Skeletal muscle cell (primary cell): ENCODE results near the gene SUCNR1.
A peak's percentile ranks its signal among the peaks of the same experiment; 100 is the strongest.
"Not testable (repeated sequence)": the region's sequence is repeated elsewhere in the genome, so short reads cannot be mapped to it uniquely, and the experiment has no call there.

ENCODE experiments used
- DNase-seq: peaks from one replicate; pipeline ENCODE4 v3.0.0-alpha.2; 2010; ENCODE audit warnings: low read depth
- H3K4me3 ChIP-seq: 2 replicates; pipeline ENCODE4 v1.5.1; 2011; ENCODE audit warnings: low read depth, mild to moderate bottlenecking, control low read depth, low read length, moderate library complexity

SUCNR1 gene

DNA sequence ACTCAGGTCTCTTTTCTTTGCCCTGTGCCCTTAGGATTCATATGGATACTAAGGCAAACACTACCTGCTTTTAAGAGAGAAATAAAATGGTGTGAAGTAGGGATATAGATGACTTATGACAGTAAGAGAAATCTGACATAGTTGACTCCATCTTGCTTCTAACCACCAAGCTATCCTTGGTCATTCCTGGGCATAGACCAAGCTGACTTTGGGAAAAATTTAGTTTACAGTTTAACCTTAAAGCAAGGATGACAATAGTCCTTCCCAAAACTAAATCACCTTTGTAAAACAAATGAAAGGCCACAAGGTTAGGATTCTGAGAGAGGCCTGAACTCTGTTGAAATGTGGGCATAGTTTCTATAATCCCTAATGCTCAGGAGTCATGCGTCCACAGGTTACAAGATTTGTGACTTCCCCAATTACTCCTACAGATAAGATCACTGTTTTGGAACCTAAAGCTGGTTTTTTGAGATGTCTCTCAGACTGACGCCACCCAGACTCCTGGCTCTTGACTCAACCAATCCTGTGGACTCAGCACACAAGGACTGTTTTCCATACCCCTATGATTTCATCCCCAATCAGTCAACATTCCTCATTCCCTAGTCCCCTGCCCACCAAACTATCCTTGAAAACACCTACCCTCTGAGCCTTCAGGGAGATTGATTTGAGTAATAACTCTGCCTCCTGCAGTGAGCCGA, 25.3 kb downstream of the SUCNR1 start:
- not testable (repeated sequence) for DNase-seq, H3K4me3 ChIP-seq

DNA sequence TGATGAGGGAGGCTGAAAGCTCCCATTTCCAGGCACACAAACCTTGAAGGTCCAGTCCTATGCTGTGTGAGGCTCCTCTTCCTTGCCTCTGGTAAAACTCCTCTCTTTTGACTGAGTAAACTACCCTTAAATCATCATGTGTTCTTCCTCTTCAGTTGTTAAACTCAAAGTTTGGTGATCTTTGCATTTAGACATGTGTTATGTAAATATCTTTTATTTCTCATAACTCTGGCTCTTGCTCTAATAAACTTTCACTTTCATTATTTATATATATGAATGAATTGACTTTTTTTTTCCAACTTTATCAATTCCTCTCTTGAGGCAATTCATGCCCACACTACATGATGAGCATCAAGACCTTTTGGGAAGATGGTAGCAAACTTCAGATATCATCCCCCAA, 26.6 kb downstream of the SUCNR1 start:
- no peak for DNase-seq
- no peak overlapping the region for H3K4me3 ChIP-seq

DNA sequence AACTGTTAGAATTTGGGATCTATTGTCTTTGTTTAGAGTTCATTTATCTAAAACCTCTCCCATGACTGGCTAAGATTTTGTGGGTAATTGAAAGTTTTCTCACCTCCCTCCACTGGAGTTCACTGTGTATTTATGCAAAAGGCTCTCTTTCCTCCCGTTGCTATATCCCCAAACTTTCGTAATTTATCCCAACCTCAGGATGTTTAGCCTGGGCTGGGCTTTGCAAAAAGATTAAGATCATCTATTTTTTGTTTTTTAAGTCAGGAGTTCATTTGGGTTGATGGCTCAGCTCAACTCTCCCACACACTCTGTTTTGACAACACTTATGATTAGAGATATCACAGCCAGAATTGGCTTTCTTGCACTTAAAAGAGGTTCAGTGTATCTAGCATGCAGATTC, 27.0 kb downstream of the SUCNR1 start:
- no peak for DNase-seq
- H3K4me3 ChIP-seq: no peak overlapping the region

DNA sequence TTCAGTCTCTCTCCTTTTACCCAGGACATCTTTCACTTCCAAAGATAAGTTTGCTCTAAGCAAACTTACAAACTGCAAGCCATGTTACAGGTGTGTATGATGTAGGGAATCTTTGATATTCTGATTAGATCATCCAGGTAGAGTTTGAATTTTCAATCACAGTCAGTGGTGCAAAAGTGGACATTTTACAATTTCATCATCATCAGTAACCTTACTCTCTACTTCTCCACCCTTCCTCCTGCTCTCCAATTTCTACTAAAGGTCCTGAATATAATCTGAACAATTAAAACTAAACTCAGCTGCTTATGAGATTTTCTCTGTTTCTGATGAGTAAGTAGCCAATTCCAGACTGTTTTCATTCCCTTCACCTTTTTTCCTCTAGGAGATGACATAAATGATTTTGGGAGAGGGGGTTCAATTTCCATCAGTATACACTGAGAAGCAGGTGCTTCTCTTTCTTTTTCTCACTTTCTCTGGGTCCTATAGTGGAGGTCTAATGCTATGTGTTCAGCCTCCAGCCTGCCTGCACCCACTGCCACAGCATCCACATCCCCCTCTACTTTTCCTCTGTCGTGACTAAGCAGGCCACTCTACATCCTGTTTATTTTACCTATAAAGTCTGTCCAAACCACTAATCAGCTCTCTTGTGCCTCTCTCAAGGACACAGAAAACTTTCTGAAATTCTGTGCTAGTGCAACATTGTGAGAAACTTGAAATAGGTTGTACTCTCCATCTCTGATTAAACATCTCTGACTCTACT, 27.6 kb downstream of the SUCNR1 start:
- no peak for DNase-seq

DNA sequence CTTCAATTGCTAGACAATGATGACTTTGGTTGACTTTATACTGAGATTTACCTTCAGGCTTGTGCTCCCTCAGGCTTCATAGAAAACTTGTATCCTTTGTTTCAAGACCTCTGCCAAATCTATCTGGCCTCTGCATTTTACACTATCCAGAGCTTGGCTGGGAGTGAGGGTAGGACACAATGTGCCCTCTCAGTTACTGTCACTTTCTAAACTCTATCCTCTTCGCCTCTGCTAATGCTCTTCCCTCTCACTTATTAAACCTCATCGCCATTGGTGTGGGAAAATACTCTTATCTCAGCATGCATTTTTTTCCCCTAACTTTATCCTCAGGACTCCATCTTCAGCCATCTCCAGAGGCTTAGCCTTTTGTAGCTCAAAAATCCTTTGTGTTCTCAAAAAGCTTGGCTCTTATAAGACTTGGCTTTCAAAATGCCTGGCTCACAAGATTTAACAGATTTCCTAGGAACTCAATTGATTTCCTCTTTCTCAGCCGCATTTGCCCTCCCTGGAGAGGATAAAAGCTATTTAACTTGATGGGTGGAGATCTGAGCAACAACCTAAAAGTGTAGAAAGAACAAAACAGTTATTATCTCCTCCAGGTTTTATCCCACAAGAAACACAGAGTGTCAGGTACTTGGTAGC, 28.3 kb downstream of the SUCNR1 start:
- H3K4me3 ChIP-seq: no peak overlapping the region
- no peak for DNase-seq

More for the DNA sequence above, 27.6 kb downstream of the SUCNR1 start:
- no peak overlapping the region for H3K4me3 ChIP-seq

DNA sequence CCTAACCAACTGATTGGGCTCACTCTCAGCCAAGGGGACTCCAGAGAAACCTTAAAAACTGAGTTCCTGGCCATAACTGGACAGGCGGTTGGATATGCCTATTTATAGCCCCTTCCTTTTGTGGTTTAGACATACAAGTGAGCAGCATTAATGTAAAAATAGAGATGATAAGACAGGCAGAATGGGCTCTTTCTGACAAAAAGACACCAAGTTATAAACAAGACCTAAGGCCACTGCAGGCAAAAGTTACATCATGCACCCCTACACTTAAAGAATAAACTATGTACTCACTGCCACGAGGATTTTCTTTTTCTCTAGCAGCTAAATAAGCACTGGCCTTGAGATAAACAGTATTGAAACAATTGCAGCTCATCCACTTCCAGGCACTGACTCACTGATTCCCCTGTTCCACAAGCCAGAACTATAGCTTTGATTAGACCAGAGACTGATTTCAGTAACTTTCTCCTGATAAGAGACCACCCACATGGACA, 30.1 kb downstream of the SUCNR1 start:
- no peak overlapping the region for H3K4me3 ChIP-seq
- peak; percentile 41 for DNase-seq

DNA sequence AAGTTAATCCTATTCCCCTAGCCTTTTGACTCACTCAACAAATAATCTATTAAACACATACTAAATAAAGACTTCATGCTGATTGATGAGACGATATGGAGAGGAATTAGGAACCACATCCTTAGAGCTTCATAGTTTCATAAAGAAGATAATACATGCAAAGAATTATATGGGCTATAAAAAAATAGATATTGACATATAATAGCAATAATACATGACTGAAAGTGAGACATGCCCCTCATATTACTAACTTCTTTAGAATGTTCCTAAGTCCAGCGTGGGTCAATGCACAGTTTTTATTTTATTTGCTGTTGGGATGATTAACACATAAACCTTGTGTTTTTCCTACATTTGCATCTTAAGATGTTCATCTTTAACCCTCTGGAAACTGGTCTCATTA, 32.2 kb downstream of the SUCNR1 start:
- DNase-seq: no peak
- no peak overlapping the region for H3K4me3 ChIP-seq

DNA sequence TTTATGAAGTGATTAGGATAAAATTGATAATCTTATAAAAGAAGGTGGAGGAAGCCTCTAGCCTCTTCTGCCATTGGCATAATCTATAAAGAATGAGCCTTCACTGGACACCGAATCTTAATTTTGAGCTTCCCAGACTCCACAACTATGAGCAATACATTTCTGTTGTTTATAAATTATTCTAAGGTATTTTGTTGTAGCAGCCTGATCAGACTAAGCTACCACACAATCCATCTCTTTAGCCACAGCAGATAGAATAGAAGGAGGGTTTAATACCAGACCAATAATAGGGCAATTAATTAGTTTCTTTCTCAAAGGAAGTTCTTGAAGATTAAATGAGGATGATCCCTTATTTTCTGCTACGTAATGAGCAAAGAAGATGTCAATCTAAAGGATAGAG, 33.3 kb downstream of the SUCNR1 start:
- H3K4me3 ChIP-seq: no peak overlapping the region
- no peak for DNase-seq

DNA sequence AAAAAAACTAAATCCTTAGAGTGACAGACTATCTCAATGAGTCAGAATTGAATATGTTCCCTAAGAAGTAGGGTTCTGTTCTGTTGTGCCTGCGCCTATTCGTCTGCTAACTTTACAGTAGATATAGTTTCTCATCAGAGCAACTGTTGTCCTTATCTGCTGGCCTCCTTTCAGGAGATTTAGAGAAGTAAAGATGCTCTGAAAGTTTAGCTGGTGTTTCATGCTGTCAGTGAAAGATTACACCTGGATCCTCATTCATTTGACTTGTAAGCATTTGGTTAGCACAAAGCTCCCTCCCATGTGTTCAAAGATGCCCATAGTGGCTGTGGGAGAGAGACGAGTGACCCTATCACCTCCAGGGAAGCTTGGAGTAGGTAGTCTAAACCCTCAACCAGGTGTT, 35.0 kb downstream of the SUCNR1 start:
- no peak for DNase-seq
- H3K4me3 ChIP-seq: no peak overlapping the region

DNA sequence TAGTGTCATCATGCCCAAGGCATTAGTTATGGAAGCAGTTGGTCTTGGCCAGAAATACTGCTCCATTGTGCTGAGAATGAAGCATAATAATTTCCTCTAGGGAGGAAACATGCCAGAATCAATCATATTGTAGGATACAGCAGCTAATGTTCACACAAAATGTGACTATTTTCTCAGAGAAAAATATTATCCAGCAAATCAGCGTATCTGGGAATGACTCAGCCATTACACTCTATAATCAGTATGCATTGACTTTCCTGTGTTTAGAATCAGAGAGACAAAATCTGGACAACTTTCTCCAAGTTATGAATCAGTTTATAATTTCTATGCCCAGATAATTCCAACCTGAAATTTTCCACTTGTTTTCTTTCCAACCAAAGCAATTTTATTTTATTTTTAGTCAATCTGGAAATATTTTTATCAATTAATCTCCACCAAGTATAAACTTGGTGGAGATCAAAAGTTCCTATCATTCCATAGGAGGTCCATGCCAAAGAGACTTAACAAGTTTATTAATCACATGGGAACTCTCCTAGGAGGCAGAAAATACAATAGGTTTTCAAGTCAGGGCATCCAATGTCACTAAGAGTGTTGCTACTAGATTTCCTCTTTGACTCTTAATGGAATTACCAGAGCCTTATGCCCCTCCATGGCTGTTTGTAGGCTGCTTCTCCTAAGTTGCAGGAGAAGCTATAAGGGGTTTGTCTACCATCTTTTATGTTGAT, 36.4 kb downstream of the SUCNR1 start:
- no peak for DNase-seq
- H3K4me3 ChIP-seq: no peak overlapping the region

DNA sequence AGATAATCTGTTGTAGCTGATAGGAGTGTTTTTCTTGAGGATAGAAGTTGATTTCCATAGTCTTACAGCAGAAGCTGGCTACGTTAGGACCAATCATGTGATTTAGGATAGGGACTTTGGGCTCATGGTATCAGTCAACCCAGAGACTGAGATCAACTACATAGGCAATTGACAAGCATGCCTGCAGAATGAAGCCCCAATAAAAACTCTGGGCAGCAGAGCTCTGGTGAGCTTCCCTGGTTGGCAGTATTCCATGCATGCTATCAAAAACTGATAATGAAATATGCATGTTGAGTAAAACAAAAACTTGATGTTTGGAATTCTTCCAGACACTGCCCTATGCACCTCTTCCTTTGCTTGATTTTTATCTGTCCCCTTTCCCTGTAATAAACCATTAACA, 38.0 kb downstream of the SUCNR1 start:
- DNase-seq: no peak
- no peak overlapping the region for H3K4me3 ChIP-seq

DNA sequence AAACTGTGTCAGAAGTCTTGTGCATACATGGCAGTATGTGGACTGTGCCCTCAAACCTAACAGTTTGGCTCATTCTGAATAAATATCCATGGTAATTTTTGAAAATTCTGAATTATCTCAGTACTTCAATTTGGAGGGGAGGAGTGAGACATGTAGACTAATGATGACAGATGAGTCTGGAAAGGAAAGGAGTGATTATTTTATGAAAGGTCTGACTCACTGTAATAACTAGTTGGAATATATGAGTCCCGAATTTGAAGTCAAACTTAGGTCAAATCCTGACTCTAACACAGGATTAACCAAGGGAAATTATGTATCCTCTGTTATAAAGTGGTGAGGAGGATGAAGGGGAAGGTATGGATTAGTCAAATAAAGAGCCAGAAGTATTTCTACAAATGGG, 38.6 kb downstream of the SUCNR1 start:
- DNase-seq: no peak

DNA sequence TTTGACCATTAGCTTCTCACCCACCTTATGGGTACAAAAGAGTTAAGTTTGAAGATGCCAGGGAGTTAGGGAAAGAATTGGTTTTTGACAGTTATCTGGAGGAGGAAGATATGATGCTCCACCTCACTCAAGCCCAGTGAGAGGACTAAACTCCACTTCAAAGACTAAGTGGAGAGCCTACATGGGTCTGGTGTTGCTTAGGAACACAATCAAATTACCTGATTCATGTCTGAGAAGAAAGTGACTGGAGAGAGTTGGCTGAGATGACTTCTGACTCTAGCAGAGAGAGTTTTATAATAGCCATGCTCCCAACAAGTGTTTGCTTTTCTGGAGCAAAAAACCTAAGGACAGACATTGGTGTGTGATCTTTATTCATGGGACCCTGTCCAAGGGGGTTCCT, 43.3 kb downstream of the SUCNR1 start:
- no peak overlapping the region for H3K4me3 ChIP-seq
- DNase-seq: no peak

More for the DNA sequence above, 38.6 kb downstream of the SUCNR1 start:
- H3K4me3 ChIP-seq: no peak overlapping the region

DNA sequence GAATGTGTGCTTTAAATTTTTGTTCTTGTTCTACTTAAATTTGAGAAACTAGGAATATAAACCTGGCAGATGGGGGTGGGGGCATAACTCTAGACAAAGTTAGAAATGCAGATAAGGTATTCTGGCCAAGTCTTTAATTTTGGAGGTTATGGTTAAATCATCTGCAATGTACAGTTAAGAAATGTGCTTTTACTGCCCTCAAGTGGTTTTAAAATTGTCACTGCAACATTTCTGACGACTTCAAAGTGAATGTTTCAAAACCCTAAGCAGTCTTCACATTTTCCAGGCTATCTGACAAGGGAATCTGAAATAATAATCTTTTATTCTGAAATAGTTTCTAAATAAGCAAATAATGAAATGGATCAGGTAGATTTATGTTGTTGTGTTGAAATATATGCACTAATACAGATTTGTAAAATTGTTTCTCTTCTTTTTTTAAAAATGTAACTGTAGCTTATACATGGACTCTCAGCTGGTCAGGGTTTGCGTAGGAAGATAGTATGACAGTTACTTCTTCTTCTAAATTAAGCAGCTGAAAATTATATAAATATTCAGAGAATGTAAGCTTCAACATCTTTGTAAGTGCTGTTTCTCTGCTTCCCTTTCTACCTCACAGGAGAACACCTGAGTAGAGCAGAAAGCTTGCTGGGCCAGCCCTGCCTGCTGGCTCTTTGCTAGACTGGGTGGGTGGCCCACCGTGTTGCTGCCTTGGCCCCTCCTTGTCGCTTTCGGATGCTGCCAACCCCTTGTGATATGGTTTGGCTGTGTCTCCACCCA, 45.0 kb downstream of the SUCNR1 start:
- DNase-seq: no peak
- H3K4me3 ChIP-seq: no peak overlapping the region

DNA sequence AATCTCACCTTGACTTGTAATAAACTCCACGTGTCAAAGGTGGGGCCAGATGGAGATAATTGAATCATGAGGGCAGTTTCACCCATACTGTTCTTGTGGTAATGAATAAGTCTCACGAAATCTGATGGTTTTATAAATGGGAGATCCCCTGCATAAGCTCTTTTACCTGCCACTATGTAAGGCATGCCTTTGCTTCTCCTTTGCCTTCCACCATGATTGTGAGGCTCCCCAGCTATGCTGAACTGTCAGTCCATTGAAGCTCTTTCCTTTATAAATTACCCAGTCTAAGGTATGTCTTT, 45.5 kb downstream of the SUCNR1 start:
- no peak for DNase-seq
- no peak overlapping the region for H3K4me3 ChIP-seq

DNA sequence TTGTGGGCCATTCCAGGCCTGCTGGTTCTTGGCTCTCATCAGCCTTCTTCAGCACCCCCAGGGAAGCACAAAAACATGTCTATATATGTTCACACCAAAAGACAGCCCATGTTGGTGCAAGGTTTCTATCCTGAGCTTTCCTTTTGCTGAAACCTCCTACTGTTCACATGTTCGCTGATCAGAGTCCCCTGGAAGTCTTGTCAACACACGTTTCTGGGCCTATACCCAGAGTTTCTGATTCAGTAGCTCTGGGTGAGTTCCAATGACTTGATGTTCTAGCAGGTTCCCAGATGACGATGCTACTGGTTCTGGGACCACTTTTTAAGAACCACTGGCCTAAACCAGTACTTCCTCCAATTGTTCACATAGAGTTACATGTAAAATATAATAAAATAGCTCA, 46.0 kb downstream of the SUCNR1 start:
- no peak for DNase-seq
- H3K4me3 ChIP-seq: no peak overlapping the region

DNA sequence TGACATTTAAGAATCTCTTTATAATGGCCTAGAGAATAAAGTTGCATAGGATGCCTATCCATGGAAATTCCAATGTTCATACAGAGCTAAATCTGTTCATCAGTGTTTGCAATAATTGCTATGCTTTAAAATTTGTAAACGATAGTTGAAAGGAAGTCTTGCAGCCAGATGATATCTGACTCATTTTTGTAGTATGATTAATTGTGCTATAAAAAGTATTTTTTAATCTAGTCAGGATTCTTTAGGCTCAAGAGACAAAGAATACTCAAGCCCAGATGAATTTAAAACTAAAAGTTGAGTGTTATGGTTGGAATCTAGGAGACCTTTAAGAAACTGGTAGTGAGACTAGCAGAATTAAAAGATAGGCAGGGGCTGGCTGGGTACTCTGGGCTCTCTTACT, 50.5 kb downstream of the SUCNR1 start:
- no peak for DNase-seq
- no peak overlapping the region for H3K4me3 ChIP-seq

DNA sequence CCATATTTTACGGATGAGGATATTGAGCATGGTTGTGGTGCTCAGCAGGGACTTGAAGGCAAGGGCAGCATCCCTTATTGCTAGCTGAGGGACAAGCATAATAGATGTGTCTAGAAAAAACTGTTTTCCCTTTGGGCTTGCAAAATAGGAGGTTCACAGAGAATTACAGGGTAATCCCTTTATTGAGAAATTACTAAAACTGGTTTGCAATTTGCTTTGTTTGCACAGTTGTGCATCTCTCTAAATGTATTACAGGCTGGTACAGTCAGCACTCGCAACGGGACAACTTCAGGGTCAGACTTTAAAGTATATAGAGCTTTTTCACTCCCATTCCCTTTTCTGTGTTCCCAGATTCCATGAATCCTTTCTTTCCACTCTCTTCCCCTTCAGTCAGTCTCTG, 51.3 kb downstream of the SUCNR1 start:
- no peak for DNase-seq
- H3K4me3 ChIP-seq: no peak overlapping the region

DNA sequence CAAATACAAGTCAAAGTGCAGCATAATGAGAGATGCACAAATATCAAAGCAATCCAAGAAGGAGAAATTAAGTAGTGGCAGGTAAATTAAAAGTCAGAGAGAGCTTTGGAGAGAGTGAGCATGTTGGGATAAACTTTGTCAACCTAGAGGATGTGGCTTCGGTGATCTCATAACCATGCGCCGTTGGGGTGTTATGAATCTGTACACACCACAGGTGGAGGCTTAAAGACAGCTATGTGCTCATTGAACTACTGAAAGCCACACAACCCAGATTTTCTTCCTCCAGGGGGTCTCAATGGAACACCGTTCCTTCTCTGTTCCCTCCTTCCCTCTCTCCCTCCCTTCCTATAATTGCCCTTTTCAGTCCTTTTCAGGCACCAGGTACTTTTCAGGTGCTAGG, 52.0 kb downstream of the SUCNR1 start:
- DNase-seq: no peak

More for the DNA sequence above, 52.0 kb downstream of the SUCNR1 start:
- H3K4me3 ChIP-seq: no peak overlapping the region
